HepG2 (cell line): ENCODE data around the gene ARIH2.

ENCODE experiments used
- BCL3 ChIP-seq: sonication (generic); formaldehyde crosslinking; IDR thresholded peaks from 2 replicates; pipeline ENCODE4 v1.5.1; 2020; ENCODE audit warnings: mild to moderate bottlenecking, missing genetic modification reagents, moderate library complexity
- MTF1 ChIP-seq: sonication (generic); formaldehyde crosslinking; IDR thresholded peaks from 2 replicates; pipeline ENCODE4 v1.5.0; 2020; ENCODE audit warnings: missing genetic modification reagents
- NR2C2 ChIP-seq: sonication (generic); formaldehyde crosslinking; IDR thresholded peaks from 2 replicates; pipeline ENCODE4 v1.4.0; 2020; ENCODE audit warnings: missing genetic modification reagents, mild to moderate bottlenecking, moderate library complexity, borderline replicate concordance
- POLR2A ChIP-seq, 2 experiments: IDR thresholded peaks; 2 replicates each; pipeline ENCODE4 v1.6.1; 2011; ENCODE audit warnings: low read depth in 2 of 2, low read length in 2 of 2, mild to moderate bottlenecking in 1 of 2, moderate library complexity in 1 of 2; ENCODE audit not compliant: insufficient read depth in 1 of 2
- RELA ChIP-seq: sonication (generic); formaldehyde crosslinking; IDR thresholded peaks from 2 replicates; pipeline ENCODE4 v1.4.0; 2020; ENCODE audit warnings: missing genetic modification reagents
- ZNF598 ChIP-seq: sonication (generic); formaldehyde crosslinking; IDR thresholded peaks from 2 replicates; pipeline ENCODE4 v1.5.1; 2020; ENCODE audit warnings: mild to moderate bottlenecking, missing genetic modification reagents, borderline replicate concordance
- TF ChIP-seq, protein P1 (sequence below): sonication (generic); formaldehyde crosslinking; IDR thresholded peaks from 2 replicates; pipeline ENCODE4 v1.5.1; 2020; ENCODE audit warnings: missing genetic modification reagents, mild to moderate bottlenecking, borderline replicate concordance

GRCh38 chr3:48899273-48899672, 19.4 kb upstream of the ARIH2 start:
- TF ChIP-seq MTF1 (CRISPR knock-in tag) = no peak
- no peak for TF ChIP-seq NR2C2 (CRISPR knock-in tag)
- TF ChIP-seq POLR2A (IDR thresholded peaks at IDR 0.05; ENCODE audit: insufficient read depth in 1 of 2, low read depth in 2 of 2, low read length in 2 of 2) = no peak
- no peak for TF ChIP-seq RELA (CRISPR knock-in tag)
- TF ChIP-seq BCL3 = no peak
- no peak for TF ChIP-seq ZNF598 (CRISPR knock-in tag)
- TF ChIP-seq, protein P1, sequence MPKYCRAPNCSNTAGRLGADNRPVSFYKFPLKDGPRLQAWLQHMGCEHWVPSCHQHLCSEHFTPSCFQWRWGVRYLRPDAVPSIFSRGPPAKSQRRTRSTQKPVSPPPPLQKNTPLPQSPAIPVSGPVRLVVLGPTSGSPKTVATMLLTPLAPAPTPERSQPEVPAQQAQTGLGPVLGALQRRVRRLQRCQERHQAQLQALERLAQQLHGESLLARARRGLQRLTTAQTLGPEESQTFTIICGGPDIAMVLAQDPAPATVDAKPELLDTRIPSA (CRISPR knock-in tag) = no peak
